Right forelimb (tissue), 1 donor: Measurements from ENCODE around the gene KMT2C.

Source experiments
- DNase-seq: peaks from one replicate; pipeline ENCODE4 v3.0.0-alpha.2; 2018

The KMT2C gene

GRCh38 chr7:152189061-152189460 lies 246.7 kb downstream of the KMT2C start:
- DNase-seq, result no peak

GRCh38 chr7:152185558-152185957 lies 250.2 kb downstream of the KMT2C start:
- no peak for DNase-seq

DNA sequence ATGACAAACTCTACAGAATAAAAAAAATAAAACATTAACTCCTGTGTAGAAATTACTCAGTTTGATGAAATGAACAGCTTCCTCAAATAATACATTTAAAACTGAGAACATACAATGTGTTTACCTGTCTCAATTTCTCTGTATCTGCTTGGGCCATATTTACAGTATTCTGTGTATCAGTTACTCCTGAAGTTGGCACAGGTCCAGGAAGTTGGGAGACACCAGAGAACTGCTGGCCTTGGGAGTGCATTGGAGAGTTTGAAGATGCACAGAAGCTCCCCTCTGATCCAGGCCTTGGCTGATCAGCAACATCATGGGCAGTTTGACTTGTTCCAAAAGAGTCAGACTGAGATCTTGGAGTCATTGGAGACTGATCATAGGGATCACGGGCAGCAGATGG lies 255.2 kb downstream of the KMT2C start:
- no peak for DNase-seq

DNA sequence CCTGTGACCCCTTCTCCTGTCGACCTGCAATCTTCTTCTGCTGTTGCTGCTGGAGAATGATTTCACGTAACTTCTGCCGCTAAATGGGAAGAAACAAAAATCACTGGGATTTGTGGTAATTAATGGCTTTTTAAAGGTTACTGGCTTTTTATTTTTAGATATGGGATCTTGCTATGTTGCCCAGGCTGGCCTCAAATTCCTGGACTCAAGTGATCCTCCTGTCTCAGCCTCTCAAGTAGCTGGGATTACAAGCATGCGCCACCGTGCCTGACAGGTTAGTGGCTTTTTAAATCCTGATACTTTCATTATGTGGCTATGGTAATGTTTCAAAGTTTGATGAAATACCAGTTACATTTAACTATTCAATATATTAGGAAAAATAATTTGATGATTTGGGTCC lies 255.8 kb downstream of the KMT2C start:
- no peak for DNase-seq

DNA sequence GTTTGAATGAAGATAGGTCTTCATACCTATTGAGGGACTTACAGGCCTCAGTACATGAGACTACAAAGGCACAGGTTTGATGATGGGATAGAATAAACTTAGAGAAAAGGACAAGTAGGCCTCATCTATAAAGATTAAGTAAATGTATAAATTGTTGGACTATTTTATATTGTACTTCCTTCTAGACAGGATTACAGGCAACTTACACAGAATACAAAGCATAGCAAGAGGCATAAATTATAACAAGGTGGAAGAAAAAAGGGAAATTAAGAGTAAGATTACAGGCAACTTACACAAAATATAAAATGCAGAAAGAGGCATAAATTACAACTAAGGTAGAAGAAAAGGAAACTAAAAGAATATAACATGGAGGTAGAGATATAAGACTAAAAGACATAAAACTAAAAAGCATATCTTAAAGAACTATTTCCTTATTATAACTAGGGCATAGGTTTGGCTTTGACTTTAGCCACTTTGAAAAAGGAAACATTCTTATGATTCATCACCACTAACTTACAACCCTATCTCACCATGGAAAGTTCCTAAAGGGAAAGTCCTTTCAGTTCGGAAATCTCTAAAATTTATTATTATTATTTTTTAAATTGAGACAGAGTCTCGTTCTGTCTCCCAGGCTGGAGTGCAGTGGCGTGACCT lies 257.3 kb downstream of the KMT2C start:
- DNase-seq, result no peak

- DNase-seq, result no peak
These were observed 258.0 kb downstream of the KMT2C start for GRCh38 chr7:152177681-152178404.

DNA sequence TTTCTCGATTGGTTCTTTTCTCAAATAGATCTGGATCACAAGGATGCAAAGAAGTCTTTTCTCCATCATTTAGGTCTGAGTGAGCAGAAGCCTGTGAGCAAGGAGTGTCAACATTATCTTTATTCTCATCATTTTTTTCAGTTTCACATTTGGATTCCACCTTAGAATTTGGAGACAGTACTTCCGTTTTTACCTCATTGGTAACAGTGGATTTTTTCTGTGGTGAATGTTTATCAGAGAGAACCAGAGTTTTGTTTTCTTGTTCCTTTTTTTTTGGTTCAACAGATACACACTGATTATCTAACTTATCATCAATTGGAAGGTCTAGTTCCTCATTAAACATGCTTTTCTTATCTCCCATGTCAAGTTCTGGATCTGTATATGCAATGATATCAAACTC lies 259.0 kb downstream of the KMT2C start:
- DNase-seq, result no peak

DNA sequence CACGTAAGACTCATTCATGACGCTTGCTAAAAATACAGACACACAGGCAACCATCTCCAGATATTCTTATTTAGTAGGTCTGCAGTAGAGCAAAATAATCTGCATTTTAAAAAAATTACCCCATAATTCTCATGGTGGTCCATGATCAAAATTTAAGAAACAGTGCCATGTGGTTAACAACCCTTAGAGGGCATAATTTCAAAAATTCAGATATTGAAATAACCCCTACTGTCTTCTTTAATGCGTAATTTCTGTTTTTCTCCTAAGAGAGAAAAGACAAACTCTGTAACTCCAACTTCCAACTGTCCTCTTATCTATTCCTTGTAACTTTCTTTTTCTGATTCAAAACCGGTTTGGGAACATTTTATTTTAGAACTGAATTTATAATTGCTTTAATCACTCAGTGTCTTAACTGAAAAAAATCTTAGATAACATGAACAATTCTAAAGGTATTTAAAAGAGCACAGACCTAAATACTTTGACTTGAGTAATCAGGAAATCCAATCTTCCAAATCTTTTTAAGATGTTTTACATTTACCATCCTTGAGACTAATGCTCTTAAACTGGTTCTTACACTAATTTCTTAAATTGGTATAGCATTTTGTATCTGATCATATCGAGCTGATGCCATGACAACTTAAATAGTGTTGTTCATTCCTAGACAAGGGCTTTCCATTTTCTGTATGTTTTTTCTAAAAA lies 262.3 kb downstream of the KMT2C start:
- DNase-seq, result no peak

- no peak for DNase-seq
These were observed 273.5 kb downstream of the KMT2C start for GRCh38 chr7:152162287-152162686.

DNA sequence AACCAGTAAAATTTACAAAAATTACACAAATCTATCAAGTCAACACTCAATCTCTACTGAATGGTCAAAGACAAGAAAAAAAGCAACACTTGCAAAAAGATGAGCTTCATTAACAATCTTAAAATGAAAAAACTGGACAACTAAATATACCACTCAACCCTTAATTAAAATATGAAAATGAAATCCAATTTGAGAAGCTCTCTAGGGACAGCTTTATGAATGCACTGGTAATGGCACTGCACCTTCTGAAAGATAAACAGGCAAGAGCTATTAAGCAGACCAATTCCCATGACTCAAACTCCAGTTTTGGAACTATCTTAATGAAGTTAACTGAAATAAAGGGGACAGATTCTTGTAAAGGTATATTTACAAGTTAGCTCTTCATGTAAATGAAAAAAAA lies 274.6 kb downstream of the KMT2C start:
- no peak for DNase-seq

DNA sequence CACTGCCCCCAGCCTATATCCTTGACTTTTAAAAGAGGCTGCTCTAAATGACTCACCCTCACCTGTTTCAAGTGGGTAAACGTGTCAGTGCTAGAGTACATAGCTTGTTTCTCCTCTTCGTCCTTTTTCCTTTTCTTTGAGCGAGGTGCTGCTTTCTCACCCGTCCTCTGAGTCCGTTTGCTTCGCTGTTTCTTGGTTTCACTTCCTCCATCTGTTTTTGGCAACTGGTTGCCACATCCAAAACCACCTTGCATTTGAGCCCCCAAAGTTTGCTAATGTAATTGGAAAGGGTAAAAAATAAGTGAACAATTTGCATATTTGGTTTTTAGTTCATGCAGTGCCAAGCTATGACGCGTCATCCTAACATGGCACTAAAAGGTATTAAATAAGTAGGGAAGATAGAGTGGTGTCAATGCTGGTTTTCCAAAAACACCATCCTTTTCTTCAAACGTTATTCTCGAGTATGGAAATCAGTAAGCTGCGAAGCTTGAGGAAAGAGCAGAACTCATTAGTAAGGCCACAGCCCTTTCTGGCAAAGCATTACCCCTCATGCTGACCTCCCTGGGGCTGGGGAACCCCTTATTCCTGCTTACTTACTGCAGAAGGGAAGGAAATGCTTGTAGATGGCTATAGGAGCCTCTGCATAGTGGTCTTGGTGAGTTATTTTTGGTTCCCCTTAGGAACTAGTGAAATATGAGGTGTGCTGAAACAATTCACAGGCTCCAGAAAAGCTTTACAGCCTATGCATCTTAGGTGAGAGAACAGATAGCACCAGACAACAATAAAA lies 276.8 kb downstream of the KMT2C start:
- no peak for DNase-seq

GRCh38 chr7:152152267-152152666 lies 283.5 kb downstream of the KMT2C start:
- no peak for DNase-seq

GRCh38 chr7:152149363-152149762 lies 286.4 kb downstream of the KMT2C start:
- DNase-seq, result no peak

GRCh38 chr7:152148706-152149105 lies 287.1 kb downstream of the KMT2C start:
- DNase-seq, result no peak

- DNase-seq, result no peak
These were observed 289.8 kb downstream of the KMT2C start for GRCh38 chr7:152145853-152146466.

DNA sequence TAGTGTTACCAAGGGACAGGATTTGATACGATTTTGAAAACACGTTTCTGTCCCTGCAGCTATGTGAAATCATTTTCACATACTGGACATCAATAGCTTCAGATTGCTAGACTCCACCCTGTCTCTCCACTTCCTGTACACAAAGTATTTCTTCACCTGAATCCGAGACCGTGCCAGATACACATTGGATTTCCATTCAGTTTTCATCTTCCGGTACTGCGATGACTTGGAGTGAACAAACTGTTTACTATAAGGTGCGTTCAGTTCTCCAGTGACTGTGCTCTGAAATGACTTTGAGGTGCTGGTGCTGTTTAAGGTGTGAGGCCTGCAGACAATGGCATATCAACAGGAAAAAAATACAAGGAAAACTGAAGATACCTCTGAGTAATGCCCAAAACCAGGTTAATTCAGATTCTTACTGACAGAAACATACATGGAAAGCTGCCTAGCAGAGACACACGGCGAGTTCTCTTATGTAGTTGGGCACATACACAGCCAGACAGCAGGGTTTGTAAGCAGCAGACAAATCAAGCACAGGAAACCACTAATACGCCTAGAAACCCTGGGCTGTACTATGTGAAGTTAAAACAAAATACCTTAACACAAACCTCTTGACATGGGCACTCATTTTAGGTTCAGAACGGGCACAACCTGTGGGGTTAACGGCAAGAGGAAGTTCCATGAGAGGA lies 291.1 kb downstream of the KMT2C start:
- DNase-seq, result no peak

GRCh38 chr7:152142976-152143595 lies 292.7 kb downstream of the KMT2C start:
- DNase-seq, result no peak

- DNase-seq, result no peak
These were observed 295.2 kb downstream of the KMT2C start for GRCh38 chr7:152140560-152140959.

DNA sequence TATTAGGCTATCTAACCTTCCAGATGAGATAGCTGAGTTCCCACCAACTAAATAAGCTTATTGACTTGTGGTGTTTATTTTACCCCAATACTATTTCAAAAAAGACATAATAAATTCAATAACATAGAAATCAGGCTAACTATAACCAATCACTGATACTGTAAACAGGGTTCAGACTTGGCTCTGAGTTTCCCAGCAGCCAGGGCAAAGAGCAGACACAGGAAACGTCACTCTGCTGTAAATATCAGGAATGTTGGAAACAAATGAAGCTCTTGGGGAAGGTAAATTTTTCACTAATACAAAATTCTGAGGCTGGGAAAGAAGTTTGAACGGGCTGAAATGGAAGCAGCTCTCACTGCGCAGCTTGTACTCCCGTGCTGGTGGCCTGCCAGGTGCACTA lies 295.7 kb downstream of the KMT2C start:
- DNase-seq, result no peak

DNA sequence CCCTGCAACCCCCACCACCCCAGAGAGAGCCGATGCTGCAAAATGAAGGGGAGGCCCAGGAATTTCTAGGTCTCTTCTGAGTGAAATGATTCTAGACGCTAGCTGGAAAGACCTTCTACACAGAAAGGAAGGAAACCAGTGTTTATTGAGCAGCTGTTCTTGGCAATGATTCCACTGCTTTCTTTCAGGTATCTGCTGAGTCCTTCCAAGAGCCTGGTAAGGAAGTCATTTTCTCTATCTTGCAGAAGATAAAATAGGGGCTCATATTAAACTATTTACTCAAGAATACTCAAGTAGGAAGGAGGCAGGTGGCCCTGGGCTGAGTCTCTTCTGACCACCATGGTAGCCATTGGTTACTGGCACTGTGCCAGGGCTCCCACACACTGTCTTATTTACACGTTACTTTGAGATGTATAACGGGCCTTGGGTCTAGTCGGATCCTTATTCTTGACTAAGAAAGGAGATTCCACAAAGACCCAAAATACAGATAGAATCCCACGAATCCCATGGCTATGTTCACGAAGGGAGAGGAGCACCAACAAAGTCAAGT lies 298.3 kb downstream of the KMT2C start:
- no peak for DNase-seq

DNA sequence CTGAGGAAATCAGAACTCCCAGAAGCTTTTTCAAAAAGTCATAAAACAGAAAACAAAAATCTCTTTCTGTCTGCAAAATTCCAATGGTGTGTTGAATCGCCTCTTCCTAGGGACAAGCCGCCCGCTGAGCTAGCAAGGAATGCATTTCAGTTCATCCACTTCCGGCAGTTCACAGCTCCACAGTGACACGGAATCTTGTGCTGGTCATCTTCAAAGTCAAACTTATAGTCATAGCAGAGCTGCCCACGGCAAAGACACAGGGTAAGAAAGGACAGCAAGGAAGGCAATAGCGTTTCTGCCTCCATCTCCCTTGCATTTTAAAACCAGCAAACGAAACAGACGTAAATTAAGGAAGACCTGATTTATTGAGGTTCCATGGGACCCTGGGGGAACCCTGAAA lies 299.1 kb downstream of the KMT2C start:
- no peak for DNase-seq
